HEK293T (cell line): ENCODE measurements around the gene WHAMM.

ENCODE experiments used
- CTCF ChIA-PET: fragments of 350-600 bp; formaldehyde crosslinking; extraction: SDS; loops from one replicate; lab custom pipeline; 2021; ENCODE audit warnings: antibody characterized with exemption, inconsistent platforms; lab: Yijun Ruan, JAX
- POLR2A ChIA-PET: fragments of 350-600 bp; formaldehyde crosslinking; extraction: SDS; loops from one replicate; lab custom pipeline; 2020; ENCODE audit warnings: antibody characterized with exemption, inconsistent platforms; lab: Yijun Ruan, JAX
- DNase-seq: peaks from one replicate; pipeline ENCODE4 v3.0.0; 2012; ENCODE audit warnings: mixed read lengths; ENCODE audit errors: extremely low spot score
- ARNT ChIP-seq: fragments of 450-650 bp; IDR thresholded peaks from 2 replicates; pipeline ENCODE4 v1.6.1; 2017; ENCODE audit warnings: mild to moderate bottlenecking
- BHLHE40 ChIP-seq: fragments of 450-650 bp; IDR thresholded peaks from 2 replicates; pipeline ENCODE4 v1.6.1; 2016; ENCODE audit warnings: mild to moderate bottlenecking, moderate library complexity, borderline replicate concordance
- CTBP1 ChIP-seq: fragments of 450-650 bp; IDR thresholded peaks from 2 replicates; pipeline ENCODE4 v1.6.1; 2016; ENCODE audit warnings: borderline replicate concordance
- ELF4 ChIP-seq: fragments of 450-650 bp; IDR thresholded peaks from 2 replicates; pipeline ENCODE4 v1.6.1; 2017; ENCODE audit warnings: antibody characterized with exemption
- FOXA1 ChIP-seq: fragments of 450-650 bp; IDR thresholded peaks from 2 replicates; pipeline ENCODE4 v1.6.1; 2016; ENCODE audit warnings: mild to moderate bottlenecking
- FOXK2 ChIP-seq: fragments of 450-650 bp; IDR thresholded peaks from 2 replicates; pipeline ENCODE4 v1.6.1; 2016; ENCODE audit warnings: mild to moderate bottlenecking
- FOXM1 ChIP-seq: fragments of 450-650 bp; IDR thresholded peaks from 2 replicates; pipeline ENCODE4 v1.6.1; 2017; ENCODE audit warnings: mild to moderate bottlenecking, borderline replicate concordance
- HDGF ChIP-seq: fragments of 450-650 bp; IDR thresholded peaks from 2 replicates; pipeline ENCODE4 v1.6.1; 2017; ENCODE audit warnings: antibody characterized with exemption, borderline replicate concordance
- L3MBTL2 ChIP-seq: fragments of 450-650 bp; conservative IDR thresholded peaks from 2 replicates; pipeline ENCODE4 v1.6.1; 2016; ENCODE audit warnings: mild to moderate bottlenecking
- LEF1 ChIP-seq: fragments of 450-650 bp; IDR thresholded peaks from 2 replicates; pipeline ENCODE4 v1.6.1; 2017; ENCODE audit warnings: mild to moderate bottlenecking, borderline replicate concordance
- NFRKB ChIP-seq: fragments of 450-650 bp; IDR thresholded peaks from 2 replicates; pipeline ENCODE4 v1.6.1; 2016; ENCODE audit warnings: mild to moderate bottlenecking, moderate library complexity
- PKNOX1 ChIP-seq: fragments of 450-650 bp; IDR thresholded peaks from 2 replicates; pipeline ENCODE4 v1.6.1; 2016
- SP1 ChIP-seq: fragments of 450-650 bp; IDR thresholded peaks from 2 replicates; pipeline ENCODE4 v1.6.1; 2017
- SUZ12 ChIP-seq: fragments of 450-650 bp; IDR thresholded peaks from 2 replicates; pipeline ENCODE4 v1.6.1; 2016; ENCODE audit warnings: mild to moderate bottlenecking
- TARDBP ChIP-seq: fragments of 450-650 bp; IDR thresholded peaks from 2 replicates; pipeline ENCODE4 v1.6.1; 2016
- ZNF384 ChIP-seq: fragments of 450-650 bp; IDR thresholded peaks from 2 replicates; pipeline ENCODE4 v1.6.1; 2016

WHAMM gene

GRCh38 chr15:82838096-82838735 lies 28.8 kb downstream of the WHAMM start:
- ChIA-PET POLR2A (interaction anchor here (0.7 kb wide), 1 partner anchor 173 kb away, joined by 3 read pairs; no protein-coding TSS in a partner anchor), CTCF (interaction anchor here (0.5 kb wide), 1 partner anchor 9 kb away, joined by 3 read pairs; no protein-coding TSS in a partner anchor)
- no peak for DNase-seq
- TF ChIP-seq SP1 = no peak
- no peak for TF ChIP-seq PKNOX1
- TF ChIP-seq ELF4 = no peak
- no peak for TF ChIP-seq FOXM1
- TF ChIP-seq BHLHE40 = no peak
- TF ChIP-seq LEF1 = no peak
- TF ChIP-seq FOXA1 = no peak
- no peak for TF ChIP-seq FOXK2
- TF ChIP-seq HDGF = no peak
- TF ChIP-seq L3MBTL2 = no peak
- no peak for TF ChIP-seq SUZ12
- no peak for TF ChIP-seq TARDBP

GRCh38 chr15:82839136-82839535 lies 29.7 kb downstream of the WHAMM start:
- POLR2A ChIA-PET = interaction anchor here (0.7 kb wide), 1 partner anchor 172 kb away, joined by 3 read pairs; no protein-coding TSS in a partner anchor
- DNase-seq = no peak
- CTCF ChIA-PET = interaction anchor here (0.5 kb wide), 1 partner anchor 9 kb away, joined by 3 read pairs; no protein-coding TSS in a partner anchor
- TF ChIP-seq ARNT (no peak), FOXA1 (no peak), FOXK2 (no peak), NFRKB (no peak), ZNF384 (no peak), LEF1 (no peak), L3MBTL2 (no peak), FOXM1 (no peak), SUZ12 (no peak), CTBP1 (no peak), SP1 (no peak)

GRCh38 chr15:82840166-82840565 lies 30.7 kb downstream of the WHAMM start:
- TF ChIP-seq TARDBP (no peak), SP1 (no peak), BHLHE40 (no peak), SUZ12 (no peak), NFRKB (no peak), ZNF384 (no peak), PKNOX1 (no peak), FOXA1 (no peak), L3MBTL2 (no peak), ARNT (no peak), CTBP1 (no peak), LEF1 (no peak), HDGF (no peak), ELF4 (no peak), FOXM1 (no peak), FOXK2 (no peak)
- no peak for DNase-seq
- ChIA-PET CTCF (no interaction called here), POLR2A (no interaction called here)

- ChIA-PET POLR2A (no interaction called here), CTCF (no interaction called here)
- no peak for TF ChIP-seq PKNOX1
- no peak for TF ChIP-seq ARNT
- TF ChIP-seq FOXK2 = no peak
- no peak for TF ChIP-seq L3MBTL2
- no peak for TF ChIP-seq FOXA1
- no peak for TF ChIP-seq NFRKB
- TF ChIP-seq LEF1 = no peak
- no peak for TF ChIP-seq ZNF384
- TF ChIP-seq SP1 = no peak
- no peak for TF ChIP-seq FOXM1
- TF ChIP-seq BHLHE40 = no peak
- TF ChIP-seq HDGF = no peak
- no peak for TF ChIP-seq TARDBP
- no peak for DNase-seq
Observed at GRCh38 chr15:82843566-82843965, 34.1 kb downstream of the WHAMM start.

- TF ChIP-seq HDGF = no peak
- TF ChIP-seq TARDBP = no peak
- TF ChIP-seq FOXM1 = no peak
- TF ChIP-seq FOXK2 = no peak
- CTCF ChIA-PET = no interaction called here
- DNase-seq = no peak
- POLR2A ChIA-PET = no interaction called here
Observed at GRCh38 chr15:82845686-82846085, 36.3 kb downstream of the WHAMM start.

- CTCF ChIA-PET = no interaction called here
Observed at GRCh38 chr15:82846621-82847020, 37.2 kb downstream of the WHAMM start.

More at GRCh38 chr15:82846621-82847020, 37.2 kb downstream of the WHAMM start:
- TF ChIP-seq FOXA1 (no peak), PKNOX1 (no peak), LEF1 (no peak), ZNF384 (no peak), FOXM1 (no peak), ARNT (no peak), L3MBTL2 (no peak), HDGF (no peak), CTBP1 (no peak), FOXK2 (no peak), SP1 (no peak), ELF4 (no peak), BHLHE40 (no peak)
- POLR2A ChIA-PET = no interaction called here
- DNase-seq = no peak
